ENCODE results near the gene F2R. TPM values are rescaled to one million over a fixed set of nuclear protein-coding genes. Genes with fewer than 3 reads are reported as not detected.

F2R gene
- total and polyA plus RNA-seq, 2 of the 13 experiments (the other 11 are each of a cell fraction or from before 2014, with no cell fraction given) = 8.3 to 12.3 TPM

GRCh38 chr5:76723266-76723665, 7.3 kb downstream of the F2R start:
- Histone ChIP-seq H3K79me2 (ENCODE audit: insufficient read depth, low read length) (no peaks in the 10 kb centered on the region), H3K27ac (ENCODE audit: extremely low read length, insufficient read depth, low read length) (no peak overlapping the region), H4K20me1 (ENCODE audit: insufficient read depth, low read length) (no peaks in the 10 kb centered on the region), H3K4me2 (ENCODE audit: low read depth, low read length) (no peak overlapping the region), H3K4me3 (replicated peaks in 1 of 3; ENCODE audit: insufficient read depth in 1 of 3, low read depth in 2 of 3, low read length in 3 of 3) (no peak overlapping the region), H3K9ac (ENCODE audit: insufficient read depth, low read depth, low read length) (no peak overlapping the region), H3K36me3 (replicated peaks in 1 of 2; ENCODE audit: control insufficient read depth in 1 of 2, insufficient read depth in 2 of 2, low read length in 2 of 2) (no peaks in the 10 kb centered on the region), H2AFZ (ENCODE audit: low read length) (no peak overlapping the region), H3K9me3 (ENCODE audit: low read length) (no peaks in the 10 kb centered on the region), H3K4me1 (ENCODE audit: insufficient read depth, low read length) (peaks cover 21% of the 10 kb centered on the region), H3K27me3 (ENCODE audit: control insufficient read depth in 1 of 2, insufficient read depth in 2 of 2, low read length in 2 of 2) (no peaks in the 10 kb centered on the region)
- WGBS (ENCODE audit: low lambda C conversion rate) = 64% methylated on average over 1 of the region's 1 CpG
- FAIRE-seq (no peak), ATAC-seq (no peak), DNase-seq (ENCODE audit: low spot score) (no peak)
- ChIA-PET POLR2A (interaction anchor here (0.8 kb wide), 1 partner anchor 11 kb away, joined by 3 read pairs; no protein-coding TSS in a partner anchor), CTCF (ENCODE audit: low intra/inter-chr PET ratio, low total read pairs) (no interaction called here)
- in situ Hi-C loops (cut with HindIII; ENCODE audit: extremely low pct_ligation_motif_present, low pct_unique_long_range_greater_than_20kb) = no loop called here
- intact Hi-C loops (cut with micrococcal nuclease; ENCODE audit: unreplicated experiment) = no loop called here
- no TSS peak for BruUV-seq (replicated peaks)
- TF ChIP-seq REL (CRISPR knock-in tag; conservative IDR thresholded peaks at IDR 0.05) (no peak), ZNF768 (CRISPR knock-in tag; IDR thresholded peaks at IDR 0.05) (peak; percentile 43; the same call in 1 of the 2 replicates)

- BruUV-seq (replicated peaks) = no TSS peak
- TF ChIP-seq ZNF343 (CRISPR knock-in tag; IDR thresholded peaks at IDR 0.05) (no peak), ZFP41 (CRISPR knock-in tag; IDR thresholded peaks at IDR 0.05; ENCODE audit: borderline replicate concordance) (no peak), SRF (IDR thresholded peaks at IDR 0.05; ENCODE audit: low read depth, low read length) (no peak), GRHL1 (CRISPR knock-in tag; conservative IDR thresholded peaks at IDR 0.05) (no peak), ONECUT2 (CRISPR knock-in tag; IDR thresholded peaks at IDR 0.05) (no peak), ZNF569 (CRISPR knock-in tag; IDR thresholded peaks at IDR 0.05; ENCODE audit: borderline replicate concordance) (no peak), KLF16 (CRISPR knock-in tag; IDR thresholded peaks at IDR 0.05) (no peak), ZNF468 (CRISPR knock-in tag; IDR thresholded peaks at IDR 0.05) (no peak), PATZ1 (CRISPR knock-in tag; IDR thresholded peaks at IDR 0.05) (no peak), ZKSCAN1 (IDR thresholded peaks at IDR 0.05; ENCODE audit: low read length) (no peak), NONO (IDR thresholded peaks at IDR 0.05) (no peak), NONO (CRISPR knock-in tag; conservative IDR thresholded peaks at IDR 0.05) (no peak), ZBTB46 (CRISPR knock-in tag; IDR thresholded peaks at IDR 0.05; ENCODE audit: borderline replicate concordance) (no peak)
Measured at GRCh38 chr5:76723906-76724305, 8.0 kb downstream of the F2R start.

More at GRCh38 chr5:76723906-76724305, 8.0 kb downstream of the F2R start:
- 91% methylated on average over 1 of the region's 1 CpG for WGBS (ENCODE audit: low lambda C conversion rate)
- no peak overlapping the region for H3K4me3 ChIP-seq (replicated peaks in 1 of 3; ENCODE audit: insufficient read depth in 1 of 3, low read depth in 2 of 3, low read length in 3 of 3)
- no peak overlapping the region for H3K4me2 ChIP-seq (ENCODE audit: low read depth, low read length)
- DNase-seq (ENCODE audit: low spot score) = no peak
- ATAC-seq = no peak
- no peaks in the 10 kb centered on the region for H3K36me3 ChIP-seq (replicated peaks in 1 of 2; ENCODE audit: control insufficient read depth in 1 of 2, insufficient read depth in 2 of 2, low read length in 2 of 2)
- no peak overlapping the region for H3K9ac ChIP-seq (ENCODE audit: insufficient read depth, low read depth, low read length)
- in situ Hi-C loops (cut with HindIII; ENCODE audit: extremely low pct_ligation_motif_present, low pct_unique_long_range_greater_than_20kb) (no loop called here), intact Hi-C loops (cut with micrococcal nuclease; ENCODE audit: unreplicated experiment) (no loop called here)
- no peaks in the 10 kb centered on the region for H3K79me2 ChIP-seq (ENCODE audit: insufficient read depth, low read length)
- POLR2A ChIA-PET = no interaction called here
- H3K9me3 ChIP-seq (ENCODE audit: low read length) = no peaks in the 10 kb centered on the region
- H4K20me1 ChIP-seq (ENCODE audit: insufficient read depth, low read length) = no peaks in the 10 kb centered on the region
- CTCF ChIA-PET (ENCODE audit: low intra/inter-chr PET ratio, low total read pairs) = no interaction called here
- no peak for FAIRE-seq
- no peak overlapping the region for H3K27ac ChIP-seq (ENCODE audit: extremely low read length, insufficient read depth, low read length)
- H2AFZ ChIP-seq (ENCODE audit: low read length) = no peak overlapping the region
- H3K27me3 ChIP-seq (ENCODE audit: control insufficient read depth in 1 of 2, insufficient read depth in 2 of 2, low read length in 2 of 2) = no peaks in the 10 kb centered on the region
- peaks cover 19% of the 10 kb centered on the region for H3K4me1 ChIP-seq (ENCODE audit: insufficient read depth, low read length)
